ENCODE measurements around the gene SPACA5.
"Not testable (repeated sequence)": the region's sequence is repeated elsewhere in the genome, so short reads cannot be mapped to it uniquely, and the experiment has no call there.

The SPACA5 gene

GRCh38 chrX:48028091-48028490 is 21.3 kb downstream of the SPACA5 start:
- FAIRE-seq (no peak), DNase-seq (ENCODE audit: insufficient read length) (no peak)
- TF ChIP-seq POLR2AphosphoS5 (IDR thresholded peaks at IDR 0.05; ENCODE audit: low read depth, low read length) (no peak), TAF1 (IDR thresholded peaks at IDR 0.05; ENCODE audit: borderline replicate concordance, low read depth, low read length) (no peak), POLR2A (IDR thresholded peaks at IDR 0.05; ENCODE audit: low read depth, low read length) (no peak)

GRCh38 chrX:48030237-48030636 is 23.4 kb downstream of the SPACA5 start:
- FAIRE-seq, result no peak
- no peak for TF ChIP-seq TAF1 (IDR thresholded peaks at IDR 0.05; ENCODE audit: borderline replicate concordance, low read depth, low read length)
- TF ChIP-seq POLR2A (IDR thresholded peaks at IDR 0.05; ENCODE audit: low read depth, low read length), result no peak
- TF ChIP-seq POLR2AphosphoS5 (IDR thresholded peaks at IDR 0.05; ENCODE audit: low read depth, low read length), result no peak
- no peak for DNase-seq (ENCODE audit: insufficient read length)

- DNase-seq (ENCODE audit: insufficient read length), result not testable (repeated sequence)
- peak; percentile 57 for FAIRE-seq
Measured at GRCh38 chrX:48030641-48031173, 23.9 kb downstream of the SPACA5 start.

GRCh38 chrX:48035891-48036290 is 29.1 kb downstream of the SPACA5 start:
- no peak for FAIRE-seq
- no peak for TF ChIP-seq POLR2A (IDR thresholded peaks at IDR 0.05; ENCODE audit: low read depth, low read length)
- TF ChIP-seq POLR2AphosphoS5 (IDR thresholded peaks at IDR 0.05; ENCODE audit: low read depth, low read length), result no peak
- TF ChIP-seq TAF1 (IDR thresholded peaks at IDR 0.05; ENCODE audit: borderline replicate concordance, low read depth, low read length), result no peak
- DNase-seq (ENCODE audit: insufficient read length), result no peak

- TF ChIP-seq POLR2AphosphoS5 (IDR thresholded peaks at IDR 0.05; ENCODE audit: low read depth, low read length) (no peak), TAF1 (IDR thresholded peaks at IDR 0.05; ENCODE audit: borderline replicate concordance, low read depth, low read length) (no peak), POLR2A (IDR thresholded peaks at IDR 0.05; ENCODE audit: low read depth, low read length) (no peak)
- FAIRE-seq (no peak), DNase-seq (ENCODE audit: insufficient read length) (no peak)
Measured at GRCh38 chrX:48043056-48043455, 36.3 kb downstream of the SPACA5 start.

GRCh38 chrX:48045410-48046311 is 38.9 kb downstream of the SPACA5 start:
- DNase-seq (ENCODE audit: insufficient read length) (no peak), FAIRE-seq (no peak)
- TF ChIP-seq TAF1 (IDR thresholded peaks at IDR 0.05; ENCODE audit: borderline replicate concordance, low read depth, low read length) (no peak), POLR2A (IDR thresholded peaks at IDR 0.05; ENCODE audit: low read depth, low read length) (no peak), POLR2AphosphoS5 (IDR thresholded peaks at IDR 0.05; ENCODE audit: low read depth, low read length) (no peak)

- FAIRE-seq (no peak), DNase-seq (ENCODE audit: insufficient read length) (no peak)
- TF ChIP-seq POLR2A (IDR thresholded peaks at IDR 0.05; ENCODE audit: low read depth, low read length) (no peak), POLR2AphosphoS5 (IDR thresholded peaks at IDR 0.05; ENCODE audit: low read depth, low read length) (no peak), TAF1 (IDR thresholded peaks at IDR 0.05; ENCODE audit: borderline replicate concordance, low read depth, low read length) (no peak)
Measured at GRCh38 chrX:48046846-48047245, 40.1 kb downstream of the SPACA5 start.

- FAIRE-seq (no peak), DNase-seq (ENCODE audit: insufficient read length) (no peak)
- TF ChIP-seq POLR2A (IDR thresholded peaks at IDR 0.05; ENCODE audit: low read depth, low read length), result no peak
- no peak for TF ChIP-seq TAF1 (IDR thresholded peaks at IDR 0.05; ENCODE audit: borderline replicate concordance, low read depth, low read length)
- no peak for TF ChIP-seq POLR2AphosphoS5 (IDR thresholded peaks at IDR 0.05; ENCODE audit: low read depth, low read length)
Measured at GRCh38 chrX:48058621-48059295, 52.0 kb downstream of the SPACA5 start.

GRCh38 chrX:48059296-48059639 is 52.5 kb downstream of the SPACA5 start:
- FAIRE-seq, result no peak
- TF ChIP-seq POLR2AphosphoS5 (IDR thresholded peaks at IDR 0.05; ENCODE audit: low read depth, low read length), result no peak
- TF ChIP-seq POLR2A (IDR thresholded peaks at IDR 0.05; ENCODE audit: low read depth, low read length), result no peak
- DNase-seq (ENCODE audit: insufficient read length), result no peak
